OCI-M1 (cell line): ENCODE results near the gene ST3GAL4.
"Not testable (repeated sequence)": the region's sequence is repeated elsewhere in the genome, so short reads cannot be mapped to it uniquely, and the experiment has no call there.

Source experiments
- DNase-seq: peaks from one replicate; lab custom pipeline; 2025; lab: John Stamatoyannopoulos, UW

Gene ST3GAL4

GRCh38 chr11:126364735-126365134 is 9.2 kb downstream of the ST3GAL4 start:
- DNase-seq, result not testable (repeated sequence)

GRCh38 chr11:126365508-126365907 is 10.0 kb downstream of the ST3GAL4 start:
- DNase-seq, result not testable (repeated sequence)

GRCh38 chr11:126366064-126366822 is 10.8 kb downstream of the ST3GAL4 start:
- no peak for DNase-seq

GRCh38 chr11:126366823-126367654 is 11.6 kb downstream of the ST3GAL4 start:
- DNase-seq, result peak; percentile 16

GRCh38 chr11:126367806-126368205 is 12.3 kb downstream of the ST3GAL4 start:
- not testable (repeated sequence) for DNase-seq

GRCh38 chr11:126368336-126369119 is 13.0 kb downstream of the ST3GAL4 start:
- DNase-seq, result peak; percentile 87

DNA sequence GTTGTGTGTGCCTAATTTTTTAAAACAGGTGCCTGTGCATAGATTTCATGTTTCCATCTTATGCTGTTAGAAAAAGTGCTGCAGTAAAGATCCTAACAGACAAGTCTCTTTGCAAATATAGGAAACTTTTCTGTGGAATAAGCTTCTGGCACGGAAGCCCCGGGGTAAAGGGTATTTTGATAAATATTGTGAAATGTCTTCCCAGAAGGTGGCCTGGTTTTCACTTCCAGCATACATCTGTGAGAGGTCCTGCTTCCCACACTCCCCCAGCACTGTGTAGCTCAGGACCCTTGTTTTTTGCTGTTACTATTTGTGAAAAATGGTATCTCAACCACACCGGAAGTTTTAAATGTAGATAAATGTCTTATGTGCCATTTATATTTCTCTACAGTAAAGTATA is 14.5 kb downstream of the ST3GAL4 start:
- DNase-seq, result no peak

GRCh38 chr11:126371595-126371994 is 16.1 kb downstream of the ST3GAL4 start:
- DNase-seq, result no peak

GRCh38 chr11:126373389-126374066 is 18.0 kb downstream of the ST3GAL4 start:
- not testable (repeated sequence) for DNase-seq

GRCh38 chr11:126374562-126375300 is 19.2 kb downstream of the ST3GAL4 start:
- not testable (repeated sequence) for DNase-seq

DNA sequence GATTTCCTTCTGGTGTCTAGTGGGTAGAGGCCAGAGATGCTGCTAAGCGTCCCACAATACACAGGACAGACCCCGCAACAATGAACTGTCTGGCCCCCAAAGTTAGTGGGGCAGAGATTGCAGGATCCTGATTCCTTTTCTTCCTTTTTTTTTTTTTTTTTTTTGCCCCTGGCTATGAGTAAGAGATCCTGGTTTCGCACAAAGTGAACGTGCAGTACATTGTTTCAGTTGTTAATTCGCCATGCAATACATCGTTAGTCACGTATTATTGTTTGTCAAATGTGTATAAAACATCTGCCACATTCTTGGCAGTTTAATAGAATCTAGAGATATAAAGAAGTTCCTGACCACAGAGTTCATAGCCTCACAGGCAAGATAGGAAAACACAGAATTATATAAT is 20.2 kb downstream of the ST3GAL4 start:
- DNase-seq, result no peak

- DNase-seq, result peak; percentile 75
Observed at GRCh38 chr11:126378763-126379162, 23.3 kb downstream of the ST3GAL4 start.

DNA sequence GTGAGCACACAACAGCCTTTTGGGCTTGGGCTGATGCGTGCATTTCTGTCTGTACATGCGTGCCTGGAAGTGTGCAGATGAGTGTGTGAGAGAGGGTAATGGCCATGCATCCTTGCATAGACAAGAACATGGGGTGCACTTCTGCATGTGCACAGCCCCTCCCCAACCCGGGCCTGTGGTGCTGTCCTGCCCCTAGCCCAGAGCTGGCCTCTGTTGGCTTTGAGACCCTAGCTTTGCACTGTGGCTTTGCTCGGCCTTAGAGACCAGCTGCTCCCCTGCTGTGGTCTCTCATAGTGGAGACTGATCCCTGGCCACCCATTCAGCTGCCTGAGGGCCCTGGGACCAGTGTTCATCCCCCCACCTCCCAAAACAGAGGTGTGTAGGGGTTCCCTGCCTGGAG is 25.4 kb downstream of the ST3GAL4 start:
- DNase-seq, result no peak

DNA sequence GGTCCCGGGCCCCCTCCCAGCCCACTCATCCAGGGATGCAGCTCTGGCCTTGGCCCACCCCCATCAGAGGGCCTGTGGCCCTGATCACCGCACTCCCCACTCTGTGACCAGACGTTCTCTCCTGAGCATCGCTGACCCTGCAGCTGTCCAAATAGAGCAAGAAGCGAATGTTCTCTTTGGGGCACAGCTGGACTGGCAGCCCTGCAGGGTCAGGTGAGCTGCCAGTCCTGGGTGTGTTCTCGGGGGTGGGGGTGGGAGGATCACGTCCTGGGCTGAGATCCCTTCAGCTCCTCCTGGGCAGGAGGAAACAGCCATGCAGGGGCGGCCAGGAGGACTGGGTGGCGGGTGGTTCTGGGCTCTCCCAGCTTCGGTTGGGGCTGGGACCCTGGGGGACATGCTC is 26.5 kb downstream of the ST3GAL4 start:
- not testable (repeated sequence) for DNase-seq

GRCh38 chr11:126382641-126383040 is 27.2 kb downstream of the ST3GAL4 start:
- DNase-seq, result not testable (repeated sequence)

DNA sequence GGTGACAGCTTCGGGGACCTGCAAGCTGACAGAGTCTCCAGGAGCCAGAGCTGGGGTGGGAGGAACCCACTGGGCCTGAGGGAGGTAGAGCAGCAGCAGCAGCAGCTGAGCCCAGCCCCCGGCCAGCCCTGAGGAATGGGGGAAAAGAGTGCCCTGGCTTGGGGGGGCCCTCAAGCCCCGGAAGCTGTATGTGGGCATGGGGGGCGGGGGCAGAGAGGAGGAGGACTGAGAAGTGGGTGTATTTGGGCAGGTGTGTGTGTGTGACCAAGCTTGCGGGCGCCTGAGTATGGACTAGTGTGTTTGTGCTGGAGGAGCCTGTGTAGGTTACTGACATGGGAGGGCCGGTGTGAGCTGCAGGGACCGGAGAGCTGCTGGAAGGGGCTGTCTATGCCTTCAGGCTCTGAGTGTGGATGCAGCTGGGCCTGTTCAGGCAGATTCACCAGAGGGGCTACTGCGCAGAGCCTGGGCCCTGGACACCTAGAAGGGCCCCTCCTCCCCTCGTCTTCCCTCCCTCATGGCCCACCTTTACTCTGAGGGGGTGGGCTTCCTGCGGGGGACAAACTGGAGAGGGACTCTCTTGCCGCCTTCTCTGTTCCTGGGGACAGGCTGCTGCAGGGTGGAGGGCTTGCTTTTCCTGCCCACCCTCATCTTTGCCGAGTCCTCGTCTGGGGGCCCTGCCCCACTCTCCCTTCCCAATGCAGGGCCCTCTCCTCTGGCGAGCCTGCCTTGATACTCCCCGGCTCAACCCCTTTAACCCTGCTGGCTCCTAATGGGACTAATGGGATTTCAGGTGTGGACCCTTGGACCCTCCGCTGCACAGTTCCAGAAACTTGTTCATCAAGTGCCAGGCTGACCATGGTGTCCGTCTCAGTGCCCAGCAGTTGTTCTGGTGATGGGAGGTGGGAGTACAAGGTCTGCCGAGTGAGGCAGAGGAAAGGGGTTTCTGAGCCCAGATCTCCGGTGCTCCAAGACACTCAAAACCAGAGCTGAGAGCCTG is 28.2 kb downstream of the ST3GAL4 start:
- DNase-seq, result no peak

DNA sequence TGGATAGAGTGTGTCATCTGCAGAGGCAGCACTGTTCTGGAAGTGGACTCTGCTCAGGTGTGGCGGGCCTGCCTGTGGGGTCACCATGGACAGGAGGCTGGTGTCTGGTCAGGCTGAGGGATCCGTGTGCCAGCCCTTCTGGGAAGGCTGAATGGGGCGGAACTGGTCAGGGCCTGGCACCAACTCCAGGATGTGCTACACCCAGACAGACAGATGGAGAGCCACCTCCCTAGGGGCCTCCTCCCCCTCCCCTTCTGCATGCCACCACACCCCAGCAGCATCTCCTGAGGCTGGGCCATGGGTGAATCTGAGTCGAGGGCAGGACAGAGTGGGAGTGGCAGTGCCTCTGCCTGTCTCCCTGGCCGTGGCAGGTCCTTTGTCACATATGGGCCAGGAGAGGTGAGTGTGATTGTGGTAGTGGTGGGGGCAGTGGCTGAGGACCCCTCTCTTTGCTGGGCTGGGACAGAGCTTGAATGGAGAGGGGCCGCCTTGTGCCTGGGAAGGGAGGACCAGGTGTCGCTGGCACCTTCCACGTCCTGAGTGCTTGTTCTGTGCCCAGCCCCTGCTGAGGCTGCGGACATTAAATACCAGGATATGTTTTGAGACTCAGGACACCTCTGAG is 29.1 kb downstream of the ST3GAL4 start:
- DNase-seq, result no peak

DNA sequence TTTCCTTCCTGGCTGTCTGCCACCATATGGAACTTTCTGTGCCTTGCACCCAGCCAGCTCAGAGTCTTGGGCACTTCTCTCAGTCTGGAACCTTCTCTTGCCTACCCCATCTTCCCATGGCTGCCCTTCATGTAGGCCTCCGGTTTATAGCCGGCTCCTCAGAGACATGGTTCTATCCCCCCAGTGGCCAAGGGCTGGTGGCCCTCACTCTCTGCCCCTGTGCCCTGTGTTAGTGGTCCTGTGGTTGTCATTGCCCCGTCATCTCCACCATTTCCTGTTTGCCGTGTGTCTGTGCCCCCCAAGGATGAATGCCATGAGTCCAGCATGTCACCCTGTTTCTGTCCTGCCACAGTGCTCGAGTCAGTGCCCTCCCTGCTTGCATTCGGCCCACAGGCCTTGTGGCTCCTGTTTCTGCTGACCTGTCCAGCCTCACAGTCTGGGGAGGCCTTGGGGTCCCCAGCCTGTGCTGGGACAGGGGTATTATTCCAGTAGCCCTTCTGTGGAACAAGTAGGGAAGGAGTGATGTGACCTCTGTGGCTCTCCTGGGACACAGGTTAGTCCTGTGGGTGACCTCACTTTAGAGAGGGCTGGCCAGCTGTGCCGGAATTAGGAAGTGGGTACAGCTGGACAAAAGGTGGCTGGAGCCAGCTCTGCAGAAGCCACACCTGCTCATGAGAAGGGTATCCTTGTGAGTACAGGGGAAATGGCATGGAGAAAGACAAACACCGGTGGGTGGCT is 30.7 kb downstream of the ST3GAL4 start:
- DNase-seq, result no peak

DNA sequence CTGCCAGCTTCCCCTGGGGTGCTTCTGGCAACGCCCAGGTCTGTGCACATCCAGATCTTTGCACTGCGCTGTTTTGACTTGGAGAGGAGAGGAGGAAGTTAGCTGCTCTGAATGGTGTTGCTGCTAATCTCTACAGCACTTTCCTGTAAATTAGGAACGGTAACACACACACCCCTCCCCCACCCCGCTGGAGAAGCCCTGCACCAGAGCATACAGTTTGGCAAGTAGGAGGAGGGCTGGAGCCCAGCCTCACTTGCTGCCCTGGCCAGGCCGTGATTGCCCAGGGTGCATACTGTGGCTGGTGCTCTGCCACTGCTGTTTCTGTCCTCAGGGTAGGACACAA is 31.2 kb downstream of the ST3GAL4 start:
- DNase-seq, result peak; percentile 92
